HepG2 (cell line): Measurements from ENCODE around the gene ITGB2. TPM values are rescaled to one million over a fixed set of nuclear protein-coding genes. Genes with fewer than 3 reads are reported as not detected.
A peak's percentile ranks its signal among the peaks of the same experiment; 100 is the strongest.

ENCODE experiments used
- ARHGAP35 ChIP-seq: sonication (generic); formaldehyde crosslinking; IDR thresholded peaks from 2 replicates; pipeline ENCODE4 v1.9.0; 2022; ENCODE audit warnings: mild to moderate bottlenecking, inconsistent platforms, moderate library complexity, missing genetic modification reagents, borderline replicate concordance
- CSRNP1 ChIP-seq: sonication (generic); formaldehyde crosslinking; IDR thresholded peaks from 2 replicates; pipeline ENCODE4 v1.8.1; 2023; ENCODE audit warnings: mild to moderate bottlenecking, missing genetic modification reagents
- FOXP1 ChIP-seq, 2 experiments: fragments of 450-650 bp in 1 of 2; IDR thresholded peaks; 2 replicates each; pipeline ENCODE4 v1.6.1; 2017 to 2018; ENCODE audit warnings: antibody characterized with exemption in 1 of 2
- HDAC2 ChIP-seq: sonication (generic); formaldehyde crosslinking; IDR thresholded peaks from 2 replicates; pipeline ENCODE4 v1.4.0; 2020; ENCODE audit warnings: missing genetic modification reagents
- JUND ChIP-seq: sonication (generic); formaldehyde crosslinking; IDR thresholded peaks from 2 replicates; pipeline ENCODE4 v1.8.0; 2022; ENCODE audit warnings: mild to moderate bottlenecking, missing genetic modification reagents
- MTA1 ChIP-seq: sonication (generic); formaldehyde crosslinking; IDR thresholded peaks from 2 replicates; pipeline ENCODE4 v1.4.0; 2020; ENCODE audit warnings: missing genetic modification reagents, mild to moderate bottlenecking, borderline replicate concordance
- NFKB2 ChIP-seq: sonication (generic); formaldehyde crosslinking; IDR thresholded peaks from 2 replicates; pipeline ENCODE4 v1.4.0; 2020; ENCODE audit warnings: missing genetic modification reagents, borderline replicate concordance
- PRMT3 ChIP-seq: sonication (generic); formaldehyde crosslinking; IDR thresholded peaks from 2 replicates; pipeline ENCODE4 v1.8.1; 2022; ENCODE audit warnings: low read depth, mild to moderate bottlenecking, moderate library complexity, missing genetic modification reagents, borderline replicate concordance
- SIX4 ChIP-seq: sonication (generic); formaldehyde crosslinking; IDR thresholded peaks from 2 replicates; pipeline ENCODE4 v1.4.0; 2020; ENCODE audit warnings: missing genetic modification reagents
- TRAFD1 ChIP-seq: sonication (generic); formaldehyde crosslinking; IDR thresholded peaks from 2 replicates; pipeline ENCODE4 v1.5.1; 2020; ENCODE audit warnings: missing genetic modification reagents, mild to moderate bottlenecking, borderline replicate concordance
- ZFP91 ChIP-seq: sonication (generic); formaldehyde crosslinking; IDR thresholded peaks from 2 replicates; pipeline ENCODE4 v1.9.0; 2022; ENCODE audit warnings: missing genetic modification reagents, mild to moderate bottlenecking, borderline replicate concordance
- ZHX1 ChIP-seq: sonication (generic); formaldehyde crosslinking; IDR thresholded peaks from 2 replicates; pipeline ENCODE4 v1.8.1; 2022; ENCODE audit warnings: low read depth, mild to moderate bottlenecking, missing genetic modification reagents
- ZNF280D ChIP-seq: sonication (generic); formaldehyde crosslinking; IDR thresholded peaks from 2 replicates; pipeline ENCODE4 v1.5.1; 2020; ENCODE audit warnings: mild to moderate bottlenecking, missing genetic modification reagents
- ZNF292 ChIP-seq: sonication (generic); formaldehyde crosslinking; IDR thresholded peaks from 2 replicates; pipeline ENCODE4 v1.8.1; 2022; ENCODE audit warnings: mild to moderate bottlenecking, low read depth, missing genetic modification reagents, borderline replicate concordance
- ZNF44 ChIP-seq: sonication (generic); formaldehyde crosslinking; IDR thresholded peaks from 2 replicates; pipeline ENCODE4 v1.5.1; 2020; ENCODE audit warnings: mild to moderate bottlenecking, missing genetic modification reagents
- ZNF747 ChIP-seq: sonication (generic); formaldehyde crosslinking; IDR thresholded peaks from 2 replicates; pipeline ENCODE4 v1.8.1; 2023; ENCODE audit warnings: missing genetic modification reagents, mild to moderate bottlenecking, borderline replicate concordance
- polyA plus RNA-seq, 8 experiments: library from polyadenylated mRNA; depleted of rRNA in 3 of 8; stranded (reverse) in 7 of 8; unstranded in 1 of 8; fragments of >200 nt; fragmentation: Illumina TruSeq in 4 of 8; extraction: Trizol in 4 of 8; gene quantifications; 2 replicates each; pipeline versions ENCODE4 v1.2.1 to v1.2.3, GENCODE V29; 2011 to 2016; ENCODE audit warnings: low read depth in 4 of 8, missing spikeins in 1 of 8, mixed read lengths in 1 of 8; ENCODE audit not compliant: insufficient read depth in 1 of 8
- total RNA-seq, 5 experiments: library from RNA; depleted of rRNA; stranded (reverse); fragments of >200 nt; fragmentation: Illumina TruSeq; extraction: Trizol; gene quantifications; 2 replicates each; pipeline ENCODE4 v1.2.3, GENCODE V29; 2016; ENCODE audit warnings: low read depth in 1 of 5

Gene ITGB2
- total and polyA plus RNA-seq, 2 of the 13 experiments (the other 11 are each of a cell fraction or from before 2014, with no cell fraction given), result 4.2 to 18.0 TPM

- TF ChIP-seq TRAFD1 (CRISPR knock-in tag) (no peak), ZNF44 (CRISPR knock-in tag) (no peak), NFKB2 (CRISPR knock-in tag) (no peak), FOXP1 (IDR thresholded peaks at IDR 0.05) (no peak), FOXP1 (CRISPR knock-in tag; IDR thresholded peaks at IDR 0.05) (no peak), JUND (0 out of 2 replicates have a peak, but pooled peaks have one; percentile 7), SIX4 (CRISPR knock-in tag) (no peak), ARHGAP35 (CRISPR knock-in tag) (no peak), CSRNP1 (CRISPR knock-in tag) (0 out of 2 replicates have a peak, but pooled peaks have one; percentile 39), ZNF280D (CRISPR knock-in tag) (peak; percentile 47; the same call in 1 of the 2 replicates), HDAC2 (CRISPR knock-in tag) (peak; percentile 12; the same call in 1 of the 2 replicates), ZFP91 (CRISPR knock-in tag) (0 out of 2 replicates have a peak, but pooled peaks have one; percentile 33), ZNF747 (no peak), PRMT3 (CRISPR knock-in tag) (no peak), MTA1 (CRISPR knock-in tag) (peak; percentile 82; the same call in 1 of the 2 replicates), ZNF292 (CRISPR knock-in tag) (no peak), ZHX1 (CRISPR knock-in tag) (peak; percentile 75; the same call in 1 of the 2 replicates)
Measured at GRCh38 chr21:44911384-44912157, 9.1 kb downstream of the ITGB2 start (continued).
